ENCODE measurements around the gene SCYL2.

- TF ChIP-seq POLR2A (IDR thresholded peaks at IDR 0.05; ENCODE audit: low read depth): no peak
- no peak for TF ChIP-seq CTCF (IDR thresholded peaks at IDR 0.05)
- no peak for TF ChIP-seq EP300 (IDR thresholded peaks at IDR 0.05)
- TF ChIP-seq POLR2AphosphoS5 (IDR thresholded peaks at IDR 0.05): no peak
Observed at GRCh38 chr12:100372853-100373640, 106.1 kb downstream of the SCYL2 start.

Measured in esophagus muscularis mucosa (tissue), 4 donors.